HG02870 (cell line): Measurements from ENCODE around the gene NQO2.
"Not testable (repeated sequence)": the region's sequence is repeated elsewhere in the genome, so short reads cannot be mapped to it uniquely, and the experiment has no call there.

Experiments
- ATAC-seq: cut with Tn5 transposase; IDR thresholded peaks from one replicate; pipeline ENCODE4 v1.9.1; 2021; ENCODE audit warnings: mild to moderate bottlenecking, moderate library complexity; ENCODE audit not compliant: unreplicated experiment

NQO2 gene

GRCh38 chr6:3011592-3011991, 11.9 kb downstream of the NQO2 start:
- ATAC-seq: no peak

- no peak for ATAC-seq
Observed at GRCh38 chr6:3013486-3013885, 13.8 kb downstream of the NQO2 start.

GRCh38 chr6:3013901-3014674, 14.4 kb downstream of the NQO2 start:
- no peak for ATAC-seq

- no peak for ATAC-seq
Observed at GRCh38 chr6:3014675-3015066, 15.0 kb downstream of the NQO2 start.

- no peak for ATAC-seq
Observed at GRCh38 chr6:3015144-3015543, 15.4 kb downstream of the NQO2 start.

GRCh38 chr6:3016473-3017280, 17.0 kb downstream of the NQO2 start:
- ATAC-seq: no peak

- no peak for ATAC-seq
Observed at GRCh38 chr6:3017304-3017703, 17.6 kb downstream of the NQO2 start.

GRCh38 chr6:3019065-3019464, 19.4 kb downstream of the NQO2 start:
- ATAC-seq: no peak

- no peak for ATAC-seq
Observed at GRCh38 chr6:3019749-3020320, 20.1 kb downstream of the NQO2 start.

- ATAC-seq: not testable (repeated sequence)
Observed at GRCh38 chr6:3020976-3021598, 21.4 kb downstream of the NQO2 start.

GRCh38 chr6:3022765-3023662, 23.3 kb downstream of the NQO2 start:
- ATAC-seq: no peak

- ATAC-seq: peak; percentile 54
Observed at GRCh38 chr6:3023663-3024483, 24.2 kb downstream of the NQO2 start.

GRCh38 chr6:3026791-3027626, 27.3 kb downstream of the NQO2 start:
- ATAC-seq: peak; percentile 75

- not testable (repeated sequence) for ATAC-seq
Observed at GRCh38 chr6:3028156-3028555, 28.5 kb downstream of the NQO2 start.

- no peak for ATAC-seq
Observed at GRCh38 chr6:3031857-3032640, 32.4 kb downstream of the NQO2 start.

- ATAC-seq: no peak
Observed at GRCh38 chr6:3032986-3033385, 33.3 kb downstream of the NQO2 start.

- no peak for ATAC-seq
Observed at GRCh38 chr6:3033652-3034051, 34.0 kb downstream of the NQO2 start.

GRCh38 chr6:3035397-3035796, 35.7 kb downstream of the NQO2 start:
- no peak for ATAC-seq
